HG03135 (cell line): Measurements from ENCODE around the gene BCL3.

ENCODE experiments used
- ATAC-seq: cut with Tn5 transposase; IDR thresholded peaks from one replicate; pipeline ENCODE4 v1.9.1; 2021; ENCODE audit warnings: mild to moderate bottlenecking, moderate library complexity; ENCODE audit not compliant: unreplicated experiment

BCL3 gene

GRCh38 chr19:44740351-44740824, 8.1 kb upstream of the BCL3 start:
- no peak for ATAC-seq

- no peak for ATAC-seq
Measured at GRCh38 chr19:44741258-44741731, 7.2 kb upstream of the BCL3 start.

GRCh38 chr19:44741841-44742329, 6.6 kb upstream of the BCL3 start:
- no peak for ATAC-seq

- ATAC-seq, result no peak
Measured at GRCh38 chr19:44742330-44743061, 6.0 kb upstream of the BCL3 start.

GRCh38 chr19:44744871-44745332, 3.6 kb upstream of the BCL3 start:
- ATAC-seq, result no peak

- no peak for ATAC-seq
Measured at GRCh38 chr19:44745341-44745831, 3.1 kb upstream of the BCL3 start.

- ATAC-seq, result no peak
Measured at GRCh38 chr19:44745887-44746600, 2.5 kb upstream of the BCL3 start.

- no peak for ATAC-seq
Measured at GRCh38 chr19:44746616-44746945, 1.9 kb upstream of the BCL3 start.

- no peak for ATAC-seq
Measured at GRCh38 chr19:44746946-44747738, 1.4 kb upstream of the BCL3 start.

GRCh38 chr19:44747739-44748425, 626 bp upstream of the BCL3 start:
- ATAC-seq, result peak; percentile 15

- ATAC-seq, result no peak
Measured at GRCh38 chr19:44749292-44749691, 784 bp downstream of the BCL3 start.

GRCh38 chr19:44749994-44750393, 1.5 kb downstream of the BCL3 start:
- no peak for ATAC-seq

- ATAC-seq, result no peak
Measured at GRCh38 chr19:44752123-44752815, 3.8 kb downstream of the BCL3 start.

- ATAC-seq, result peak; percentile 67
Measured at GRCh38 chr19:44752816-44753625, 4.5 kb downstream of the BCL3 start.

- no peak for ATAC-seq
Measured at GRCh38 chr19:44753626-44753931, 5.1 kb downstream of the BCL3 start.

GRCh38 chr19:44753932-44754749, 5.6 kb downstream of the BCL3 start:
- ATAC-seq, result no peak

GRCh38 chr19:44754750-44755080, 6.2 kb downstream of the BCL3 start:
- ATAC-seq, result no peak

GRCh38 chr19:44755219-44755618, 6.7 kb downstream of the BCL3 start:
- ATAC-seq, result no peak
